Subcutaneous adipose tissue (tissue), 4 donors: ENCODE data around the gene UBE2B. TPM values are rescaled to one million over a fixed set of nuclear protein-coding genes. Genes with fewer than 3 reads are reported as not detected.

Source experiments
- total RNA-seq, 4 donors: library from RNA; depleted of rRNA; stranded (reverse); fragments of >200 nt; gene quantifications; one replicate each; pipeline ENCODE4 v1.1.0, GENCODE V29; 2016
- TF ChIP-seq, protein P1 (sequence below): fragments of 450-650 bp; IDR thresholded peaks from one replicate; pipeline ENCODE4 v1.5.1; 2016; ENCODE audit warnings: low read depth, mild to moderate bottlenecking, control low read depth, antibody characterized with exemption, moderate library complexity

Gene UBE2B
- total RNA-seq, 4 donors from 2014 or later = 62.0 to 148 (median 90.2) TPM

DNA sequence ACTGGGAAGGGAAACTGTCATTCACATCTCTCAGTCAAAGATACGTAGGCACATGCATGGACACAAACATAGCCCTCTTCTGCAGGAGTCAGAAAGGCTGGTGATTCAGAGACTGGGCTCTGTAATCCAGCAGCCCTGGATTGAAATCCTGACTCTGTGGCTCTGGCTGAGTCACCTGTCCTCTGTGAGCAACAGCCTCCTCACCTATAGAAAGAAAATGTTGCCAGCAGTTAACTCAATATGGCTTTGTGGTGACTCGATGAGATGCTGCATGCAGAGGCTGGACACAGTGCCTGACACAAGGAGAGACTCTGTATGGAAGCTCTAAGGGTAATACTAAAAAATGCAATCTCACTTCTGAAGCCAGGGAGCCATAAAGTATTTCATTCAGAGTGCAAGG is 64.2 kb downstream of the UBE2B start:
- TF ChIP-seq, protein P1, sequence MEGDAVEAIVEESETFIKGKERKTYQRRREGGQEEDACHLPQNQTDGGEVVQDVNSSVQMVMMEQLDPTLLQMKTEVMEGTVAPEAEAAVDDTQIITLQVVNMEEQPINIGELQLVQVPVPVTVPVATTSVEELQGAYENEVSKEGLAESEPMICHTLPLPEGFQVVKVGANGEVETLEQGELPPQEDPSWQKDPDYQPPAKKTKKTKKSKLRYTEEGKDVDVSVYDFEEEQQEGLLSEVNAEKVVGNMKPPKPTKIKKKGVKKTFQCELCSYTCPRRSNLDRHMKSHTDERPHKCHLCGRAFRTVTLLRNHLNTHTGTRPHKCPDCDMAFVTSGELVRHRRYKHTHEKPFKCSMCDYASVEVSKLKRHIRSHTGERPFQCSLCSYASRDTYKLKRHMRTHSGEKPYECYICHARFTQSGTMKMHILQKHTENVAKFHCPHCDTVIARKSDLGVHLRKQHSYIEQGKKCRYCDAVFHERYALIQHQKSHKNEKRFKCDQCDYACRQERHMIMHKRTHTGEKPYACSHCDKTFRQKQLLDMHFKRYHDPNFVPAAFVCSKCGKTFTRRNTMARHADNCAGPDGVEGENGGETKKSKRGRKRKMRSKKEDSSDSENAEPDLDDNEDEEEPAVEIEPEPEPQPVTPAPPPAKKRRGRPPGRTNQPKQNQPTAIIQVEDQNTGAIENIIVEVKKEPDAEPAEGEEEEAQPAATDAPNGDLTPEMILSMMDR = no peak

DNA sequence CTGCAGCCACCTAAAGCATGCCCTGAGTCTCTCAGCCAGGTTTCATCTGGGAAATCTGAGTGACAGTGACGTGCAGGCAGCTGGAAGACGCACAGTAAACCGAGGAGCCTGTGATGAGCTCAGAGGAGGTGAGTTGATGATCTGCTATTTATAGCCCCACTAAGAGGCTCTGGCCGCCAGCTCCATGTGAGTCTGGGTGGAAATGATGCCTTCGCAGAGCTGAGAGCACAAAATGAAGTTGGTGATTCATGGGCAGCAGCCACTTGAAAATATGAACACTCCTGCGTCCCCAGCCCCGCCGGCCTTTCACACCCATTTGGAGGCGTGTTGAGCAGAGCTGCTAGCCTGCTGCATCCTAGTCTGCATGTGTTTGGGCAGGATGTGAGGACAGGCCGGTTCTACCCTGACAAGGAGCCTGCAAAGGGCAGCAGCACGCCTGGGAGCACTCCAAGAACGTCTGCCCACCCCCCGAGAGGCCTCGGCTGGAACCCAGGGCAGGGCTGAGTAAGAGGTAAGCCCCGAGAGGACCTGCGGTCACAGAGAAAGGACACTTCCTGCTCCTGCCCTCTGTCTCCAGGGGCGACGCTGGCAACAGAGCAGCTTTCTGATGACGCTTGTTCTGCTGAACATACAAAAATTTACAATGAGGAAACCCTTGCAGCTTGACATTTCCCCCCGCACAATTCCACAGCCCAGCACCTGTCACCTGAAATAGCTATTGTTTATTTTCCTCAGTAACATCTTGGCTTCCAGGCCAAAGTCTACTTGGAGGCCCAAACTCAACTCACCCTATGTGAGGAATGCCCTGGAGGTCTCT is 65.4 kb downstream of the UBE2B start:
- TF ChIP-seq, protein P1 = no peak

- TF ChIP-seq, protein P1 = no peak
Observed at GRCh38 chr5:134437340-134437846, 66.0 kb downstream of the UBE2B start.

DNA sequence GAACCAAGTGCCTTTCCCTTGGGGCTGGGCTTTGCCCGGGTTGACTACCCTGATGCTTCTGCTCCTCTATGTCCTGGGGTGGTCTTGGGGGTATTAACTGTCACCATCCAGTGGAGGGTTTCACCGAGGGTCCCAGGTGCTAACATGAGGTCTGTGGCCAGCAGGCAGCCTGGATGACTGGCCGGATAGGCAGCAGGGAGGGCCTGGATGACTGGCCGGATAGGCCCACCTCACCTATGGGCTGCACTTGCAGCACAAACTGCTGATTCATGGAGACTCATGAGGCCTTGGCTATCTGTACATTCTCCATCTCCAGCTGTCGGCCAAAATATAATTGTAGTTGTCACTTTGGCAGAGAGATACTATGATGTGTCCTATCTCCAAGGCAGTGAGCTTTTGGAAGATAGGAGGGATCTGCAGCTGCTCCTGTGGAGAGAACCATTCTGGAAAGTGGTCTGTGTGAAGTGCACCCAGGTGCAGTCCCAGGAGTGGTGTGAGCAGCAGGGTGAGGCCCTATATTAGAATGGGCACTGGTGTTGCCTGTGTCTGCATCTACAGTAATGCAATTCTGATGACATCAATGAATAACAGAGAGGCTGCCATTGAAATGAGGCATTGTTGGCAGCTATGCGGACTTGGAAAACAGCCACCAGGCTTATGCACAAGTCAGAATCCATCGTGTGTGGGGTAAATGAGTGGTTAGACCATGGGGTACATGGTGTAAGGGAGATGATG is 66.6 kb downstream of the UBE2B start:
- TF ChIP-seq, protein P1 = no peak

- TF ChIP-seq, protein P1 = no peak
Observed at GRCh38 chr5:134438721-134439123, 67.4 kb downstream of the UBE2B start.

DNA sequence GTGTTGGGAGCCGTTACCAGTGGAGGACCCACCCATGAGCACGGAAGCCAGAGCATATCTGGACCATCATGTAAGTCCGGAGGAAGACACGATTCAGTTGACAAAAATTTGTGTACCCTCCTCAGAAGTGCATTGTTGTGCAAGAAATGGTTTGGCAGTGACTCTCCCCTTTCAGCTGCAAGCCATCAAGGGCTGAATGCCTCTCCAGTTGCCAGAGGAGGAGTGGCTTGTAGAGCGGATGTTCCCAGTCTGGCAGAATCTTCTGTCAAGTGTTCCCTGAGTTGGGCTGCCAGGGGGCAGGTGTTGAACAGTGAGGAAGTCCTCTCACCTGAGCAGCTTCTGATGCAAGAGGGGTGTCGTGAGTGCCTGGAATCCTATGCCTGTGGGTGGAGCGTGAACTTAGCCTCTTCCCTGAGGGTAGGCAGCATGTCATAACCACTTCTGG is 67.9 kb downstream of the UBE2B start:
- TF ChIP-seq, protein P1 = no peak

GRCh38 chr5:134440201-134440755 is 68.9 kb downstream of the UBE2B start:
- TF ChIP-seq, protein P1 = no peak
